ENCODE data around the gene DYNC2H1. TPM values are rescaled to one million over a fixed set of nuclear protein-coding genes. Genes with fewer than 3 reads are reported as not detected.

DYNC2H1 gene
- polyA plus RNA-seq, 4 donors = 0.22 to 9.1 (median 2.4) TPM

DNA sequence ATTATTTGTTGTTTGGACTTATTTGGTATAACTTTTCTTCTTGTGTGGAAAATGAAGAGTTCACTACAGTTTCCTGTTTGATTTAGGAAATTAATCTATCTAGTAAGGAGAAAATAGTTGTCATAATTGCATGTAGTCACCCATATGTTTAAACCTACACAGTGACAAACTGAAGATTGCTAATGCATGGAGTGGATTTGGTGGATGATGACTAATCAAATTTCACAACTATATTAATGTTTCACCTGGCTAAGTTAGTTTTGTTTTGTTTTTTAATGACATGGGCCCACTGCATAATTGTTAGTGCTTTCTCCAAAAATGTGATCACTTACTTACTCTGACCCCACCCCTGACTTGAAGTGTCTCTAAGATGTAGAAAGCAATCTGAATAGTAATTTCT is 170.6 kb downstream of the DYNC2H1 start:
- no peaks in the 10 kb centered on the region for H3K9me3 ChIP-seq (ENCODE audit: control insufficient read depth in 2 of 2, insufficient read depth in 1 of 2, low read depth in 1 of 2, low read length in 1 of 2)
- H3K4me3 ChIP-seq (ENCODE audit: low read depth in 1 of 3, low read length in 3 of 3) = no peak overlapping the region
- no peak for DNase-seq
- H3K36me3 ChIP-seq (ENCODE audit: control insufficient read depth in 3 of 3, insufficient read depth in 2 of 3, low read depth in 1 of 3, low read length in 3 of 3) = no peaks in the 10 kb centered on the region
- no peaks in the 10 kb centered on the region for H3K4me1 ChIP-seq (ENCODE audit: control insufficient read depth in 3 of 3, insufficient read depth in 2 of 3, low read depth in 1 of 3, low read length in 2 of 3)
- H3K27ac ChIP-seq (ENCODE audit: low read depth in 1 of 3, low read length in 2 of 3) = no peak overlapping the region
- no peak for FAIRE-seq
- H3K27me3 ChIP-seq (ENCODE audit: control insufficient read depth in 3 of 3, insufficient read depth in 3 of 3, low read length in 3 of 3) = no peaks in the 10 kb centered on the region

DNA sequence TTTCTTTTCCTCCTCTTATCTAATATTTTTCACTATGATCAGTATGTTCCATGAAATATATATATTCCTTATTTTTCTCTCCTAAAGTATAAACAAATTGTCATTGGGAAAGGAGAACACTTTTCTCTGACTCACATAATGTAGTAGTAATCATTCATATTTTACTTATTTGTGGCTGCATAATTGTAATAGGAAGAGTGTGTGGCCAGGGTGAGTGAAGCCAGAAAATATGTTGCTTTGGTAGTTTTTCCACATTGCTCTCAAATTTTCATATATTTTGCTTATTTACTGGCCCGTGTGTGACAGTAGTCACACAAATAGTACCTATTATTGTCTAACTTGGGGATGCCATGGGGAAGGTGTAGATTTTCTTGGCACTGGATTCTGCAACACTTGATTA is 172.1 kb downstream of the DYNC2H1 start:
- no peak overlapping the region for H3K4me3 ChIP-seq (ENCODE audit: low read depth in 1 of 3, low read length in 3 of 3)
- no peaks in the 10 kb centered on the region for H3K36me3 ChIP-seq (ENCODE audit: control insufficient read depth in 3 of 3, insufficient read depth in 2 of 3, low read depth in 1 of 3, low read length in 3 of 3)
- no peaks in the 10 kb centered on the region for H3K27me3 ChIP-seq (ENCODE audit: control insufficient read depth in 3 of 3, insufficient read depth in 3 of 3, low read length in 3 of 3)
- FAIRE-seq = no peak
- H3K27ac ChIP-seq (ENCODE audit: low read depth in 1 of 3, low read length in 2 of 3) = no peak overlapping the region
- no peak for DNase-seq
- no peaks in the 10 kb centered on the region for H3K4me1 ChIP-seq (ENCODE audit: control insufficient read depth in 3 of 3, insufficient read depth in 2 of 3, low read depth in 1 of 3, low read length in 2 of 3)
- WGBS, 3 donors = 89 to 100% (median 93%) methylated on average over 1 of the region's 1 CpG
- no peaks in the 10 kb centered on the region for H3K9me3 ChIP-seq (ENCODE audit: control insufficient read depth in 2 of 2, insufficient read depth in 1 of 2, low read depth in 1 of 2, low read length in 1 of 2)

DNA sequence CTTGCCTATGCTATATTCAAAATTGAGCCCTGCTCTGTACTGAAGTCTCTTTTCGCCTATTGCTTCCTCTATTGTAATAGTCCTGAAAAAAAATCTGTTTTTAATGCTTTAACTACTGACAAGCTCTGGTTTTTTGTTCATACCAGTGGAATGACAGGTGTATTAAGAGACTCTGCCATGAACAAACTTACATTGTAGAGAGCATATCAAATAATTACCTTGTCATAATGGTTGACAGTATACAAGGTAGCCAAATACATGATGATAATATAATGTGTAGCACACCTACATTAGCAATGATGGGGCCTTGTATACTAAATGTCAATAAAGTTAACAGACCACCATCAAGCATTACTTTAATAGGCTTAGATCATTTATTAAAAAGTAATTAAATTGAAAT is 175.0 kb downstream of the DYNC2H1 start:
- DNase-seq = no peak
- no peak overlapping the region for H3K4me3 ChIP-seq (ENCODE audit: low read depth in 1 of 3, low read length in 3 of 3)
- H3K9me3 ChIP-seq (ENCODE audit: control insufficient read depth in 2 of 2, insufficient read depth in 1 of 2, low read depth in 1 of 2, low read length in 1 of 2) = no peaks in the 10 kb centered on the region
- no peak for FAIRE-seq
- no peak overlapping the region for H3K27ac ChIP-seq (ENCODE audit: low read depth in 1 of 3, low read length in 2 of 3)
- H3K36me3 ChIP-seq (ENCODE audit: control insufficient read depth in 3 of 3, insufficient read depth in 2 of 3, low read depth in 1 of 3, low read length in 3 of 3) = no peaks in the 10 kb centered on the region
- no peaks in the 10 kb centered on the region for H3K27me3 ChIP-seq (ENCODE audit: control insufficient read depth in 3 of 3, insufficient read depth in 3 of 3, low read length in 3 of 3)
- H3K4me1 ChIP-seq (ENCODE audit: control insufficient read depth in 3 of 3, insufficient read depth in 2 of 3, low read depth in 1 of 3, low read length in 2 of 3) = no peaks in the 10 kb centered on the region
- 91 to 100% (median 91%) methylated on average over 1 of the region's 1 CpG for WGBS, 3 donors

DNA sequence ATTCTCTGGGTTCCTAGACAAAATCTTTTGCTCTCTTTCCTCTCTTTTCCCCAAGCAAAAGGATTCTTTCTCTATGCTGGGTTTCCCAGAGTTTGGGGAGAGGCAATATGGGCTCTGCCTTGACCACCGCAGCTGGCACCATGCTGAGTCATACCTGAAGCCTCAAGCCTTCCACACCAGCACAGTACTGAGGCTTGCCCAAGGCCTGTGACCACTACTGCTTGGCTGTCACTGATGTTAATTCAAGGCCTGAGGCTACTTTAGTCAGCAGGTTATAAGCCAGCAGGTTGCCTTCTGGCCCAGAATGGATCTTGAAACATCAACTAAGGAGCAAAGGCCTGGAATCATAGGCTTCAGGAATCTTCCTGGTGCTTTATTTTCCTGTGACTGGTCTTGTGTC is 185.3 kb downstream of the DYNC2H1 start:
- Histone ChIP-seq H3K9me3 (ENCODE audit: control insufficient read depth in 2 of 2, insufficient read depth in 1 of 2, low read depth in 1 of 2, low read length in 1 of 2) (peaks cover 3 to 28% of the 10 kb centered on the region in 2 donors), H3K4me3 (ENCODE audit: low read depth in 1 of 3, low read length in 3 of 3) (no peak overlapping the region), H3K27me3 (ENCODE audit: control insufficient read depth in 3 of 3, insufficient read depth in 3 of 3, low read length in 3 of 3) (no peaks in the 10 kb centered on the region), H3K36me3 (ENCODE audit: control insufficient read depth in 3 of 3, insufficient read depth in 2 of 3, low read depth in 1 of 3, low read length in 3 of 3) (peaks cover 0 to 3% (median 2%) of the 10 kb centered on the region in 3 donors), H3K27ac (ENCODE audit: low read depth in 1 of 3, low read length in 2 of 3) (no peak overlapping the region), H3K4me1 (ENCODE audit: control insufficient read depth in 3 of 3, insufficient read depth in 2 of 3, low read depth in 1 of 3, low read length in 2 of 3) (no peaks in the 10 kb centered on the region)
- 88 to 94% (median 89%) methylated on average over 1 of the region's 1 CpG for WGBS, 3 donors
- FAIRE-seq (no peak), DNase-seq (no peak)

DNA sequence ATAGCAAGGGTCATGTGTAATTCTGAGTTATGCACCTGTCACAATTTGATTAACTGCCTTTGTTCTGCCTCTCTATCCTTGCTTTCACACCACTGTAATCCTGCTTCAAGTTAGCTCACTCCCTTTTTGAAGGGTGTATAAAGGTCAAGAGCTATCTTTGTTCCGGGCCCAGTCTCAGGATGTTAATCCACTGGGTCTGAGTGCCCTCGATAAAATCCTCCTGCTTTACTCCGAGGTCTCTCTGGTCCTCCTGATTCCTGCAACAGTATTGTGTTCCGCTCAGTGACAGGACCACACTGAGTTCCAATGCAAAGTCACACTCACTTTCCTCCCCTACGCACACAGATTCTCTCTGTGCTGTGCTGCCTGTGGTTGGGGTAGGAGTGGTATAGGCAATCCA is 186.5 kb downstream of the DYNC2H1 start:
- 88 to 95% (median 91%) methylated on average over 5 of the region's 5 CpGs for WGBS, 3 donors
- H3K27ac ChIP-seq (ENCODE audit: low read depth in 1 of 3, low read length in 2 of 3) = no peak overlapping the region
- no peak for FAIRE-seq
- H3K4me3 ChIP-seq (ENCODE audit: low read depth in 1 of 3, low read length in 3 of 3) = no peak overlapping the region
- peak in 1 of 2 donors; percentile 10 for DNase-seq
- H3K9me3 ChIP-seq (ENCODE audit: control insufficient read depth in 2 of 2, insufficient read depth in 1 of 2, low read depth in 1 of 2, low read length in 1 of 2) = peaks cover 3 to 28% of the 10 kb centered on the region in 2 donors
- H3K4me1 ChIP-seq (ENCODE audit: control insufficient read depth in 3 of 3, insufficient read depth in 2 of 3, low read depth in 1 of 3, low read length in 2 of 3) = no peaks in the 10 kb centered on the region
- no peaks in the 10 kb centered on the region for H3K27me3 ChIP-seq (ENCODE audit: control insufficient read depth in 3 of 3, insufficient read depth in 3 of 3, low read length in 3 of 3)
- H3K36me3 ChIP-seq (ENCODE audit: control insufficient read depth in 3 of 3, insufficient read depth in 2 of 3, low read depth in 1 of 3, low read length in 3 of 3) = peaks cover 0 to 3% (median 2%) of the 10 kb centered on the region in 3 donors

DNA sequence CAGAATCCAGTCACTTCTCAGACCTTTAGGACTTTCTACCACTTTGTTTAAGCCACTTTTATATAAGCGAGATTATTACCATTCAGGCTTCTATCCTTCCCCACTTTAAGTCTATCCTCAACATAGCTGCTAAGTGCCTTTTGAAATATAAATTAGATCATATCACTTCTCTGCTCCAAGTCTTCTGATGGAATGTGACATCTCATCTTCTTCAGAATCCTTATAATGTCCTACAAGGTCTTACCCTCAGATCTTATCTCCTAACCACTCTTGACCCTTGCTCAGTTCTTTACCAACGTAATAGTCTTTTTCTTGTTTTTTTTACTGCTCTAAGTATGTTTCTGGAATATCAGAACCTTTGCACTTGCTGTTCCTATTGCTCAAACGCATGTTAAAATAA is 188.7 kb downstream of the DYNC2H1 start:
- H3K4me3 ChIP-seq (ENCODE audit: low read depth in 1 of 3, low read length in 3 of 3) = no peak overlapping the region
- H3K27ac ChIP-seq (ENCODE audit: low read depth in 1 of 3, low read length in 2 of 3) = no peak overlapping the region
- FAIRE-seq = no peak
- peak in 1 of 2 donors; percentile 50 for DNase-seq
- H3K4me1 ChIP-seq (ENCODE audit: control insufficient read depth in 3 of 3, insufficient read depth in 2 of 3, low read depth in 1 of 3, low read length in 2 of 3) = no peaks in the 10 kb centered on the region
- 74 to 87% (median 86%) methylated on average over 3 of the region's 3 CpGs for WGBS, 3 donors
- H3K27me3 ChIP-seq (ENCODE audit: control insufficient read depth in 3 of 3, insufficient read depth in 3 of 3, low read length in 3 of 3) = no peaks in the 10 kb centered on the region
- H3K36me3 ChIP-seq (ENCODE audit: control insufficient read depth in 3 of 3, insufficient read depth in 2 of 3, low read depth in 1 of 3, low read length in 3 of 3) = peaks cover 0 to 3% (median 2%) of the 10 kb centered on the region in 3 donors
- H3K9me3 ChIP-seq (ENCODE audit: control insufficient read depth in 2 of 2, insufficient read depth in 1 of 2, low read depth in 1 of 2, low read length in 1 of 2) = peaks cover 0 to 24% of the 10 kb centered on the region in 2 donors

DNA sequence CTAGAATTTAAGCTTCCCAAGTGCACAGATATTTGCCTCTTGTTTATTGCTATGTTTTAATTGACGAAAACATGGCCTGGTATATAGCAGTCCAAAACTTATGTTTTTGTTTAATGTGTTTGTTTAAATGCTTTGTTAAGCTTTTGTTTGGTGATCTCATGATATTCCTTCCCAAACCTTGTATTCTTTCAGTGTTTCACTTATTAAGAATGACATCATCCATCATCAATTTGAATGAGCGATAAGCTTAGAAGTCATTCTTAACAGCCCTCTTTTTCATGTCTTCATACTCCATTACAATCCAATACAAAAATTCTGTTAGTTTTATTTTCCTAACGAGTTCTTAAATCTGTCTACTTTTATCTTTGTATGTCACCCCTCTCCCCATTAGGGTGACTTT is 206.0 kb downstream of the DYNC2H1 start:
- Histone ChIP-seq H3K4me1 (ENCODE audit: control insufficient read depth in 3 of 3, insufficient read depth in 2 of 3, low read depth in 1 of 3, low read length in 2 of 3) (no peaks in the 10 kb centered on the region), H3K9me3 (ENCODE audit: control insufficient read depth in 2 of 2, insufficient read depth in 1 of 2, low read depth in 1 of 2, low read length in 1 of 2) (no peaks in the 10 kb centered on the region), H3K36me3 (ENCODE audit: control insufficient read depth in 3 of 3, insufficient read depth in 2 of 3, low read depth in 1 of 3, low read length in 3 of 3) (no peaks in the 10 kb centered on the region), H3K4me3 (ENCODE audit: low read depth in 1 of 3, low read length in 3 of 3) (no peak overlapping the region), H3K27me3 (ENCODE audit: control insufficient read depth in 3 of 3, insufficient read depth in 3 of 3, low read length in 3 of 3) (no peaks in the 10 kb centered on the region), H3K27ac (ENCODE audit: low read depth in 1 of 3, low read length in 2 of 3) (no peak overlapping the region)
- 75 to 88% (median 81%) methylated on average over 3 of the region's 3 CpGs for WGBS, 3 donors
- FAIRE-seq (no peak), DNase-seq (no peak)

DNA sequence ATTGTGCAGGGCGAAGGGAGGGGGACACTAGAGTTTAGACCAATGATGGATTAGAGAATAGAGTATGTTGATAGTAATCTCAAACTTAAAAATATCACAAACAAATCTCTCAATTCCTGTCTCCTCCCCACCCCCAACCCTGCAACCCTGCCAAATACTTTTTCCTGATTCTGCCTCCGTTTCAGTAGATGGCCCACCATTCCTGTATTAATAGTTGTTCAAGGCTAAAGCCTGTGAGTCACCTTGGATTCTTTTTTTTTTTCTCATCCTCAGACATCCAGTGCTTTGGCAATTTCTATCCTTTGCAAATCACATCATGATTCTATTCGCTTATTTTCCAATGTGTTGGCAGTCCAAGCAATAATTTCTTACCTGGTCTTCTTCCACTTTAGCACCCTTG is 207.9 kb downstream of the DYNC2H1 start:
- no peak overlapping the region for H3K4me3 ChIP-seq (ENCODE audit: low read depth in 1 of 3, low read length in 3 of 3)
- no peak overlapping the region for H3K27ac ChIP-seq (ENCODE audit: low read depth in 1 of 3, low read length in 2 of 3)
- H3K4me1 ChIP-seq (ENCODE audit: control insufficient read depth in 3 of 3, insufficient read depth in 2 of 3, low read depth in 1 of 3, low read length in 2 of 3) = no peaks in the 10 kb centered on the region
- DNase-seq = no peak
- H3K9me3 ChIP-seq (ENCODE audit: control insufficient read depth in 2 of 2, insufficient read depth in 1 of 2, low read depth in 1 of 2, low read length in 1 of 2) = no peaks in the 10 kb centered on the region
- H3K36me3 ChIP-seq (ENCODE audit: control insufficient read depth in 3 of 3, insufficient read depth in 2 of 3, low read depth in 1 of 3, low read length in 3 of 3) = no peaks in the 10 kb centered on the region
- H3K27me3 ChIP-seq (ENCODE audit: control insufficient read depth in 3 of 3, insufficient read depth in 3 of 3, low read length in 3 of 3) = no peaks in the 10 kb centered on the region
- WGBS, 3 donors = 72 to 74% (median 72%) methylated on average over 3 of the region's 3 CpGs
- no peak for FAIRE-seq

DNA sequence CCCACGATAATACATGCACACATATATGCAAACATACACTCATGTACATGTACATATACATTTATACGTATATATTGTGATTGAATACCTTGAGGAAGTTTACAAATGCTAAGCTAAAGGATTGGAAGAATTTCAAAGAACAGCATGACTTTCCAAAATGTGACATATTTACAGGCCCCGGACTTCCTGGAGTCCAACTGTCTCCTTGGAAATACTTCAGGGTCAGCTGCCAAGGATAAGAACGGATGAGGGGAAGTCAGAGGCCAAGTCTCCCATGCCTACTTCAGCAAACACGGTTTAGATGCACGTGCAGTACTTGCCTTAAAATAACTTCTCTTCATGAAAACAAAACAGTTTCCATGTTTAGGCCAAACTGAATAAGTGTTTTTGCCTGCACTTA is 213.6 kb downstream of the DYNC2H1 start:
- no peaks in the 10 kb centered on the region for H3K27me3 ChIP-seq (ENCODE audit: control insufficient read depth in 3 of 3, insufficient read depth in 3 of 3, low read length in 3 of 3)
- DNase-seq (no peak), FAIRE-seq (no peak)
- WGBS, 3 donors = 63 to 88% (median 79%) methylated on average over 6 of the region's 6 CpGs
- H3K36me3 ChIP-seq (ENCODE audit: control insufficient read depth in 3 of 3, insufficient read depth in 2 of 3, low read depth in 1 of 3, low read length in 3 of 3) = peaks cover 0 to 10% (median 0%) of the 10 kb centered on the region in 3 donors
- H3K27ac ChIP-seq (ENCODE audit: low read depth in 1 of 3, low read length in 2 of 3) = no peak overlapping the region
- no peak overlapping the region for H3K4me3 ChIP-seq (ENCODE audit: low read depth in 1 of 3, low read length in 3 of 3)
- no peaks in the 10 kb centered on the region for H3K9me3 ChIP-seq (ENCODE audit: control insufficient read depth in 2 of 2, insufficient read depth in 1 of 2, low read depth in 1 of 2, low read length in 1 of 2)
- no peaks in the 10 kb centered on the region for H3K4me1 ChIP-seq (ENCODE audit: control insufficient read depth in 3 of 3, insufficient read depth in 2 of 3, low read depth in 1 of 3, low read length in 2 of 3)

Data from small intestine (tissue), 7 donors.